HEK293T (cell line): ENCODE data around the gene TMEM132D.

Experiments used
- ARNT ChIP-seq: fragments of 450-650 bp; IDR thresholded peaks from 2 replicates; pipeline ENCODE4 v1.6.1; 2017; ENCODE audit warnings: mild to moderate bottlenecking
- BHLHE40 ChIP-seq: fragments of 450-650 bp; IDR thresholded peaks from 2 replicates; pipeline ENCODE4 v1.6.1; 2016; ENCODE audit warnings: mild to moderate bottlenecking, moderate library complexity, borderline replicate concordance
- ELF4 ChIP-seq: fragments of 450-650 bp; IDR thresholded peaks from 2 replicates; pipeline ENCODE4 v1.6.1; 2017; ENCODE audit warnings: antibody characterized with exemption
- FOXA1 ChIP-seq: fragments of 450-650 bp; IDR thresholded peaks from 2 replicates; pipeline ENCODE4 v1.6.1; 2016; ENCODE audit warnings: mild to moderate bottlenecking
- FOXK2 ChIP-seq: fragments of 450-650 bp; IDR thresholded peaks from 2 replicates; pipeline ENCODE4 v1.6.1; 2016; ENCODE audit warnings: mild to moderate bottlenecking
- FOXM1 ChIP-seq: fragments of 450-650 bp; IDR thresholded peaks from 2 replicates; pipeline ENCODE4 v1.6.1; 2017; ENCODE audit warnings: mild to moderate bottlenecking, borderline replicate concordance
- HDGF ChIP-seq: fragments of 450-650 bp; IDR thresholded peaks from 2 replicates; pipeline ENCODE4 v1.6.1; 2017; ENCODE audit warnings: antibody characterized with exemption, borderline replicate concordance
- L3MBTL2 ChIP-seq: fragments of 450-650 bp; conservative IDR thresholded peaks from 2 replicates; pipeline ENCODE4 v1.6.1; 2016; ENCODE audit warnings: mild to moderate bottlenecking
- NFRKB ChIP-seq: fragments of 450-650 bp; IDR thresholded peaks from 2 replicates; pipeline ENCODE4 v1.6.1; 2016; ENCODE audit warnings: mild to moderate bottlenecking, moderate library complexity
- SP1 ChIP-seq: fragments of 450-650 bp; IDR thresholded peaks from 2 replicates; pipeline ENCODE4 v1.6.1; 2017
- SUZ12 ChIP-seq: fragments of 450-650 bp; IDR thresholded peaks from 2 replicates; pipeline ENCODE4 v1.6.1; 2016; ENCODE audit warnings: mild to moderate bottlenecking
- TARDBP ChIP-seq: fragments of 450-650 bp; IDR thresholded peaks from 2 replicates; pipeline ENCODE4 v1.6.1; 2016
- ZNF384 ChIP-seq: fragments of 450-650 bp; IDR thresholded peaks from 2 replicates; pipeline ENCODE4 v1.6.1; 2016
- TF ChIP-seq, protein P1 (sequence below): fragments of 450-650 bp; IDR thresholded peaks from 2 replicates; pipeline ENCODE4 v1.6.1; 2016

DNA sequence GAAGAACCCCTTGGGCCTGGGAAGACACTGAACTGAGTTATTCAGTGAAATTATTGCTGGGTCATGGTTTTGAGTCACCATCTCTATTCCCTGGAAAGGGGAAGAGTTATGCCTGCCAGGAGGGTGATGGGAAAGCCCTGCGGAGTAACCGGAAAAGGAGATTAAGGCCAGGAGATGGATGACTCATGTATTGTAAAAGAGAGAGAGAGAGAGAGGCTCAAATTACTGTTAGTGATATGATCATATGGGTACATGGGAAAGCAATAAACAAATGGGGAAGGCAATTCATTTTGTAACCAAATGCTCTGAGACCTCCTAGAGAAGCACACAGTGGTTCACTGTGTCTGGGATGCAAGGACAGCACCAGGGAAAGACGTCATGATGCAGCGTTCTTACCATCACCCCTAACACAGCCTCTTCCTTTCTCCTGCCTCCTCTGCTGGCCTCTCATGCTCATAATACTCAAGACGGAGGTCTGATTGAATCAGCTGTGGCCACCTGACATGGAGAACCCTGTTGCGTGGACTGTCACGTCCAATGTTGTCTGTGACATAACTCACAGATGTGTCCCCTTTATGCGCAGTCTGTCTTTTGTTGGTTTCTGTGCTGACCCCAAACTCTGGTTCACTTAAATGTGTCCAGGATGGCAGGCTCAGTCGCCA is 243.7 kb downstream of the TMEM132D start:
- TF ChIP-seq SP1 (no peak), ELF4 (no peak), NFRKB (no peak), BHLHE40 (no peak), FOXM1 (no peak), TARDBP (no peak), HDGF (no peak), FOXK2 (no peak), SUZ12 (no peak), ZNF384 (no peak), FOXA1 (no peak), L3MBTL2 (no peak), ARNT (no peak)
- TF ChIP-seq, protein P1, sequence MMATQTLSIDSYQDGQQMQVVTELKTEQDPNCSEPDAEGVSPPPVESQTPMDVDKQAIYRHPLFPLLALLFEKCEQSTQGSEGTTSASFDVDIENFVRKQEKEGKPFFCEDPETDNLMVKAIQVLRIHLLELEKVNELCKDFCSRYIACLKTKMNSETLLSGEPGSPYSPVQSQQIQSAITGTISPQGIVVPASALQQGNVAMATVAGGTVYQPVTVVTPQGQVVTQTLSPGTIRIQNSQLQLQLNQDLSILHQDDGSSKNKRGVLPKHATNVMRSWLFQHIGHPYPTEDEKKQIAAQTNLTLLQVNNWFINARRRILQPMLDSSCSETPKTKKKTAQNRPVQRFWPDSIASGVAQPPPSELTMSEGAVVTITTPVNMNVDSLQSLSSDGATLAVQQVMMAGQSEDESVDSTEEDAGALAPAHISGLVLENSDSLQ = no peak
